ENCODE measurements around the gene IKZF1. TPM values are rescaled to one million over a fixed set of nuclear protein-coding genes. Genes with fewer than 3 reads are reported as not detected.

Gene IKZF1
- total RNA-seq, 1 experiment from 2014 or later = 2.3 TPM

GRCh38 chr7:50302486-50303334, 1.8 kb upstream of the IKZF1 start:
- Mint-ChIP-seq H3K36me3 (no peaks in the 10 kb centered on the region), H3K27ac (no peak overlapping the region; the same call in 1 of the 2 replicates), H3K27me3 (ENCODE audit: low read depth) (peaks cover 53% of the 10 kb centered on the region), H3K4me3 (peak overlapping the region; percentile 83), H3K9me3 (no peaks in the 10 kb centered on the region), H3K4me1 (peaks cover 18% of the 10 kb centered on the region)
- no peak for TF ChIP-seq AR (CRISPR knock-in tag; IDR thresholded peaks at IDR 0.05)
- TF ChIP-seq MAX (CRISPR knock-in tag; IDR thresholded peaks at IDR 0.05) = peak; percentile 53; the same call in 1 of the 2 replicates
- POLR2A ChIA-PET = no interaction called here
- peak; percentile 24 for DNase-seq (ENCODE audit: low spot score)
- CTCF ChIA-PET = no interaction called here
- ATAC-seq = peak; percentile 21

DNA sequence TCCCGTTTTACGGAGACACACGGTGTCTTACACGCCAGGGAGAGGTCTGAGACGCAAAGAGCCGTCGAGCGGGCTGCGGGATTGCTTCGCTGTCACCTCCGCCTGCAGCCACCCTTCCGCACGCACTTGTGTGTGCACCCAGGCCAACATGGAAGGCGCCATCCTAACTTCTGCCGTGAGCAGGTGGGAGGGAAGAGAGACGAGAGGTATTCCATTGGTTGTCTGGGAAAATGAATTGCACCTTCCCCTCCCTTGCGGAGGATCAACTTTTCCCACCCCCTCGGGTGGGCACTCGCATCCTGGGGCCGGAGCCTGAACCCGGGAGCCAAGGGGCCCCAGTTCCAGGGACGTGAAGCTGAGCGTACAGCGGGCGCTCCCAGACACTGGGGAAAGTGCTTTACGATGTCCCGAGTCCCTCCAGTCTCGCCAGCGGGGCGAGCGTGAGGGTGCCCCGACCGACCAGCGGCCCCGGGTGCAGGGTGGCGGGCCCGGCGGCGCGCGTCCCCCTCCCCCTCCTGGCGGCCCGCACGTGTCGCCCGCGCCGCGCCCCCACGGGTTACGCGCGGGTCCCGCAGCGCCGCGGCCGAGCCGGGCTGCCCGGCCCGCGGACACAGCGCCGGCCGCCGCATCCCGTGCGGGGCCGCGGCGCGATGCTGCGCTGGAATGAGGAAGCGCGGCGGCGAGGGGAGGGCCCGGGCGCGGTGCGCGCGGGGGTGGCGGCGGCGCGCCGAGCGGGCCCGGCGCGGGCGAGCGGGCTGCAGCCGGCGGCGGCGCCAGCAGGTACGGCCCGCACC, 984 bp upstream of the IKZF1 start:
- CTCF ChIA-PET = no interaction called here
- POLR2A ChIA-PET = no interaction called here
- TF ChIP-seq FOXP1 (CRISPR knock-in tag; IDR thresholded peaks at IDR 0.05; ENCODE audit: borderline replicate concordance) (peak; percentile 24; the same call in 1 of the 2 replicates), RORB (CRISPR knock-in tag; IDR thresholded peaks at IDR 0.05) (no peak), CBFB (CRISPR knock-in tag; IDR thresholded peaks at IDR 0.05; ENCODE audit: low read depth) (no peak), FOXP4 (CRISPR knock-in tag; IDR thresholded peaks at IDR 0.05) (peak; percentile 50; the same call in 1 of the 2 replicates), JUN (CRISPR knock-in tag; IDR thresholded peaks at IDR 0.05) (no peak), ARID4B (CRISPR knock-in tag; IDR thresholded peaks at IDR 0.05; ENCODE audit: borderline replicate concordance) (0 out of 2 replicates have a peak, but pooled peaks have one; percentile 55), MAX (CRISPR knock-in tag; IDR thresholded peaks at IDR 0.05) (peak; percentile 71), SMAD4 (CRISPR knock-in tag; IDR thresholded peaks at IDR 0.05) (no peak), ZNF232 (CRISPR knock-in tag; IDR thresholded peaks at IDR 0.05) (no peak), NFE2L1 (CRISPR knock-in tag; IDR thresholded peaks at IDR 0.05) (0 out of 2 replicates have a peak, but pooled peaks have one; percentile 16), ESRRA (CRISPR knock-in tag; IDR thresholded peaks at IDR 0.05; ENCODE audit: borderline replicate concordance) (0 out of 2 replicates have a peak, but pooled peaks have one; percentile 16), GRHL2 (CRISPR knock-in tag; IDR thresholded peaks at IDR 0.05; ENCODE audit: insufficient replicate concordance, severe bottlenecking) (no peak), ZNF263 (CRISPR knock-in tag; IDR thresholded peaks at IDR 0.05; ENCODE audit: low read depth) (no peak), ZNF121 (CRISPR knock-in tag; IDR thresholded peaks at IDR 0.05) (no peak), AFF4 (CRISPR knock-in tag; IDR thresholded peaks at IDR 0.05; ENCODE audit: borderline replicate concordance) (no peak)

More for the DNA sequence above, 984 bp upstream of the IKZF1 start:
- Mint-ChIP-seq H3K4me1 (peaks cover 22% of the 10 kb centered on the region), H3K9me3 (no peaks in the 10 kb centered on the region), H3K27ac (no peak overlapping the region; the same call in 1 of the 2 replicates), H3K27me3 (ENCODE audit: low read depth) (peaks cover 57% of the 10 kb centered on the region), H3K36me3 (no peaks in the 10 kb centered on the region), H3K4me3 (peak overlapping the region; percentile 83)
- DNase-seq (ENCODE audit: low spot score) = peak; percentile 20
- peak; percentile 25 for ATAC-seq

Measured in WTC11 (cell line).